Activated CD4-positive, alpha-beta T cell treated with anti-CD3 and anti-CD28 coated beads for 36 hours (primary cell): ENCODE data around the gene SLC9A7. TPM values are rescaled to one million over a fixed set of nuclear protein-coding genes. Genes with fewer than 3 reads are reported as not detected.

Experiments used
- ATAC-seq: fragments of 200-7000 bp; cut with Tn5 transposase; one replicate; pipeline ENCODE4 v1.10.0; 2021; ENCODE audit warnings: mild to moderate bottlenecking, moderate library complexity
- CTCF ChIA-PET: fragments of 350-600 bp; sonication (Branson Sonifier 250); formaldehyde crosslinking; loops from one replicate; lab custom pipeline; 2021; ENCODE audit warnings: antibody characterized with exemption; lab: Charles Lee
- POLR2A ChIA-PET: fragments of 350-600 bp; sonication (Branson Sonifier 250); formaldehyde crosslinking; loops from one replicate; lab custom pipeline; 2021; ENCODE audit warnings: antibody characterized with exemption, inconsistent platforms; lab: Charles Lee
- DNase-seq: peaks from one replicate; pipeline ENCODE4 v3.0.0-alpha.2; 2020
- H3K27ac Mint-ChIP-seq: one replicate; pipeline ENCODE4 v1.8.0; 2021; ENCODE audit warnings: mixed read lengths
- H3K27me3 Mint-ChIP-seq: one replicate; pipeline ENCODE4 v1.8.0; 2021; ENCODE audit warnings: mixed read lengths
- H3K36me3 Mint-ChIP-seq: one replicate; pipeline ENCODE4 v1.8.0; 2021; ENCODE audit warnings: low read depth, mixed read lengths
- H3K4me1 Mint-ChIP-seq: one replicate; pipeline ENCODE4 v1.8.0; 2021; ENCODE audit warnings: mixed read lengths
- H3K4me3 Mint-ChIP-seq: one replicate; pipeline ENCODE4 v1.8.0; 2021; ENCODE audit warnings: mild to moderate bottlenecking, moderate library complexity, mixed read lengths
- H3K9me3 Mint-ChIP-seq: one replicate; pipeline ENCODE4 v1.8.0; 2021; ENCODE audit warnings: low read depth, mixed read lengths
- intact Hi-C, 2 experiments: fragments of 100-400 bp; cut with DNase I in 1 of 2; cut with micrococcal nuclease in 1 of 2; formaldehyde crosslinking; loops; one replicate each; pipeline versions ENCODE4 v1.14.2 to v1.15.1; 2022 to 2024; cut with DNase I, micrococcal nuclease
- total RNA-seq, 2 experiments: library from RNA; stranded (reverse); gene quantifications; one replicate each; pipeline ENCODE4 v1.2.3, GENCODE V29; 2021

The SLC9A7 gene
- total RNA-seq, 2 experiments from 2014 or later = 16.3 to 19.2 TPM

- intact Hi-C loops = loop anchor here in 1 of 2 experiments (10.0 kb wide), 1 partner anchor 148 kb away; no protein-coding TSS in a partner anchor
- Mint-ChIP-seq H3K27ac (no peak overlapping the region), H3K9me3 (no peaks in the 10 kb centered on the region), H3K36me3 (peaks cover 9% of the 10 kb centered on the region), H3K4me3 (no peak overlapping the region), H3K27me3 (no peaks in the 10 kb centered on the region), H3K4me1 (peaks cover 6% of the 10 kb centered on the region)
- ChIA-PET POLR2A (no interaction called here), CTCF (no interaction called here)
- no peak for DNase-seq
- ATAC-seq = no peak
These were observed 111.7 kb downstream of the SLC9A7 start for GRCh38 chrX:46647251-46647650.

- ATAC-seq (no peak), DNase-seq (no peak)
- H3K4me1 Mint-ChIP-seq = peaks cover 9% of the 10 kb centered on the region
- H3K9me3 Mint-ChIP-seq = no peaks in the 10 kb centered on the region
- H3K27ac Mint-ChIP-seq = no peak overlapping the region
- CTCF ChIA-PET = no interaction called here
- no peak overlapping the region for H3K4me3 Mint-ChIP-seq
- no peaks in the 10 kb centered on the region for H3K27me3 Mint-ChIP-seq
- POLR2A ChIA-PET = no interaction called here
- intact Hi-C loops = loop anchor here in 1 of 2 experiments (10.0 kb wide), 1 partner anchor 149 kb away; no protein-coding TSS in a partner anchor
- H3K36me3 Mint-ChIP-seq = peaks cover 9% of the 10 kb centered on the region
These were observed 113.3 kb downstream of the SLC9A7 start for GRCh38 chrX:46645614-46646013.

DNA sequence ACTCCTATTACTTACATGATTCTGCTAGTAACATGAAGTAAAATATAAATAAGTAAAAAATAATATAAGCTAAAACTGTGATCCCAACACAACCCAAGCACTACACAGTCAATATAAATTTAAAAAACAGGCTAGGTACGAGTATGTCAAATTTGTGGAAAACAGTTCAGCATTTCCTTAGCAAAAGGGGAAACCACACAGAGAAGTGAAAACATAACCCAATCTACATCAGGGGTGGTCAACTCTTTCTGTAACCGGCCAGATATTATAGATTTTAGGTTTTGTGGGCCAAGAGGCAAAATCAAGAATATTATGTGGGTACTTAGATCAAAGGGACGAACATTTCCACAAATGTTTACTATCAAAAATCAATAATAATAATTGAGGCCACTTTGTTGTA lies 115.3 kb downstream of the SLC9A7 start:
- Mint-ChIP-seq H3K27me3 (no peaks in the 10 kb centered on the region), H3K4me1 (peaks cover 8% of the 10 kb centered on the region), H3K27ac (no peak overlapping the region), H3K36me3 (peaks cover 9% of the 10 kb centered on the region), H3K9me3 (no peaks in the 10 kb centered on the region), H3K4me3 (no peak overlapping the region)
- intact Hi-C loops = loop anchor here (5.0 to 10.0 kb wide), 3 partner anchors 71 to 151 kb away; partner anchors contain the start of genes CHST7 (in 1 of the 2) and ZNF674 (in 1 of the 2)
- no peak for DNase-seq
- CTCF ChIA-PET = interaction anchor here (0.6 to 2.2 kb wide), 3 partner anchors 9 to 81 kb away, joined by 3 to 8 read pairs (median 3); no protein-coding TSS in a partner anchor
- no peak for ATAC-seq
- POLR2A ChIA-PET = no interaction called here

DNA sequence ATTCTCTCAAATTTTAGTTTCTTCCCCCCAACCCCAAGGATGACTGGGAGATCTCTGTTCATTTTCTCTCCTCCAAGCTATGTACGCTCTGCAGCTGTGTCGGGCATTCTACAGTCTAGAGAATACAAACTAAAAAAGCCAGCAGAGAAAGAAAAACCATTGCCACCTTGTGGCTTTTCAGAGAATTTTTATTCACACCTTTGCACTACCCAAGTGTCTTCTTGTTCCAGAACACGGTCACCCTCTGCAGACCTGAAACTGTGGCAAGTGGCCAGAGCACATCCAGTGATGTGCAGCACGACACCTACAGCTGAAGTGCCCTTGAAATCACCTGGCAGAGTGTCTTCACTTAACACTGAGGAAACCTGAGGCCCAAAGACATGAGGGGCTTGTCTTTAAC lies 116.8 kb downstream of the SLC9A7 start:
- Mint-ChIP-seq H3K9me3 (no peaks in the 10 kb centered on the region), H3K4me1 (peaks cover 16% of the 10 kb centered on the region), H3K27ac (no peak overlapping the region), H3K36me3 (peaks cover 9% of the 10 kb centered on the region), H3K27me3 (no peaks in the 10 kb centered on the region), H3K4me3 (no peak overlapping the region)
- ChIA-PET CTCF (interaction anchor here (0.7 to 2.2 kb wide), 4 partner anchors 24 to 80 kb away, joined by 3 to 8 read pairs (median 4); no protein-coding TSS in a partner anchor), POLR2A (no interaction called here)
- ATAC-seq (peak; percentile 83), DNase-seq (peak; percentile 14)
- intact Hi-C loops = loop anchor here (1.0 to 10.0 kb wide), 4 partner anchors 70 to 153 kb away; partner anchors contain the start of genes CHST7 (in 1 of the 2) and ZNF674 (in 1 of the 2)

DNA sequence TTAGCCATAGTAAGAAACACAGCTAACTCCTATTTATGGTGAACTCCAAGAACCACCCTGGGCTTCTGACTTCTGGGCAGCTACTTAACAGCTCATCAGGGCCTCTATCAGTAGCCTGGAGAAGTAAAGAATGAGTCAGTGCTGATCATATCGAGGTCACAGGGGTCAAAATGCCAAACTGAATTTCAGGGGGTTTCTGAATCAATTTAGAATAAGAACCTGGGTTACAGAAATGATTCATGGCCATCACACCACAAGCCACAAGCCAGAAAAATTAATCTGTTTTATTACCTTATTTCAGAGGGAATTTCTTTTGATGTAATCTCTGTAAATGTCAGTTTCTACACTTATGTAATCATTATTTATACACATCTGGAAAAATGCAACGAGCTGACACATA lies 121.0 kb downstream of the SLC9A7 start:
- CTCF ChIA-PET = interaction anchor here (0.6 to 1.1 kb wide), 2 partner anchors 9 to 83 kb away, joined by 4 to 5 read pairs; no protein-coding TSS in a partner anchor
- no peak overlapping the region for H3K4me3 Mint-ChIP-seq
- peaks cover 26% of the 10 kb centered on the region for H3K4me1 Mint-ChIP-seq
- H3K9me3 Mint-ChIP-seq = no peaks in the 10 kb centered on the region
- intact Hi-C loops = loop anchor here (5.0 kb wide), 2 partner anchors 66 to 91 kb away; partner anchors contain the start of genes CHST7 (in 1 of the 2) and ZNF674 (in 1 of the 2)
- POLR2A ChIA-PET = no interaction called here
- H3K27me3 Mint-ChIP-seq = no peaks in the 10 kb centered on the region
- DNase-seq = no peak
- peaks cover 8% of the 10 kb centered on the region for H3K36me3 Mint-ChIP-seq
- no peak overlapping the region for H3K27ac Mint-ChIP-seq
- peak; percentile 65 for ATAC-seq

- intact Hi-C loops = loop anchor here (5.0 kb wide), 2 partner anchors 64 to 89 kb away; partner anchors contain the start of genes CHST7 (in 1 of the 2) and ZNF674 (in 1 of the 2)
- H3K36me3 Mint-ChIP-seq = peaks cover 16% of the 10 kb centered on the region
- H3K4me3 Mint-ChIP-seq = no peak overlapping the region
- no peak overlapping the region for H3K27ac Mint-ChIP-seq
- no peaks in the 10 kb centered on the region for H3K27me3 Mint-ChIP-seq
- CTCF ChIA-PET = no interaction called here
- H3K9me3 Mint-ChIP-seq = no peaks in the 10 kb centered on the region
- POLR2A ChIA-PET = no interaction called here
- ATAC-seq (no peak), DNase-seq (no peak)
- H3K4me1 Mint-ChIP-seq = peaks cover 21% of the 10 kb centered on the region
These were observed 122.7 kb downstream of the SLC9A7 start for GRCh38 chrX:46636223-46636622.

GRCh38 chrX:46635186-46635585 lies 123.7 kb downstream of the SLC9A7 start:
- Mint-ChIP-seq H3K9me3 (no peaks in the 10 kb centered on the region), H3K4me3 (no peak overlapping the region), H3K36me3 (peaks cover 22% of the 10 kb centered on the region), H3K27me3 (no peaks in the 10 kb centered on the region), H3K27ac (peak overlapping the region; percentile 27), H3K4me1 (peaks cover 21% of the 10 kb centered on the region)
- intact Hi-C loops = loop anchor here (5.0 kb wide), 2 partner anchors 63 to 88 kb away; partner anchors contain the start of genes CHST7 (in 1 of the 2) and ZNF674 (in 1 of the 2)
- CTCF ChIA-PET = no interaction called here
- ATAC-seq (peak; percentile 66), DNase-seq (no peak)
- POLR2A ChIA-PET = no interaction called here

DNA sequence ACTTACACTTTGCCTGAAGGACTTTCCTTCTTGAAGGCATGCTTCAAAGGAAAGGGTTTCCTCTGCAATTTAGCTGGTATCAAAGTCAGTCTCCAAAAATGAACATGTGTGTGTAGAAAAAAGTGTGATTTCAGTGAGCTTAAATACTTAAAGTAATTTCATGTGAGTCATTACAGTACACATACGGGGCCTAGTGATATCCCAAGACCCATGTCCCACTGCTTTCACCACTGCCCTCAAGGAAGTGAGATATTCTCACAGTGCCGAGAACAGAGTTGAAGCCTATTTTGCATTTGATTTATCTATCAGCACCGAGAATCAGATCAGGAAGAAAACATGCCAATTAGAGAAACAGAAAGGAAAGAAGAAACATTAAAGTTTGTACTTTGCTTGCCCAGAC lies 124.3 kb downstream of the SLC9A7 start:
- ChIA-PET POLR2A (no interaction called here), CTCF (interaction anchor here (1.5 kb wide), 1 partner anchor 9 kb away, joined by 3 read pairs; no protein-coding TSS in a partner anchor)
- ATAC-seq (peak; percentile 48), DNase-seq (no peak)
- peaks cover 23% of the 10 kb centered on the region for H3K4me1 Mint-ChIP-seq
- H3K27ac Mint-ChIP-seq = peak overlapping the region; percentile 27
- H3K27me3 Mint-ChIP-seq = no peaks in the 10 kb centered on the region
- H3K36me3 Mint-ChIP-seq = peaks cover 23% of the 10 kb centered on the region
- H3K4me3 Mint-ChIP-seq = no peak overlapping the region
- intact Hi-C loops = no loop called here
- no peaks in the 10 kb centered on the region for H3K9me3 Mint-ChIP-seq

- intact Hi-C loops = no loop called here
- Mint-ChIP-seq H3K4me1 (peaks cover 45% of the 10 kb centered on the region), H3K4me3 (no peak overlapping the region), H3K27me3 (no peaks in the 10 kb centered on the region), H3K27ac (no peak overlapping the region), H3K36me3 (peaks cover 41% of the 10 kb centered on the region), H3K9me3 (no peaks in the 10 kb centered on the region)
- DNase-seq (no peak), ATAC-seq (no peak)
- ChIA-PET POLR2A (no interaction called here), CTCF (interaction anchor here (0.8 kb wide), 1 partner anchor 55 kb away, joined by 3 read pairs; no protein-coding TSS in a partner anchor)
These were observed 128.8 kb downstream of the SLC9A7 start for GRCh38 chrX:46630141-46630540.

DNA sequence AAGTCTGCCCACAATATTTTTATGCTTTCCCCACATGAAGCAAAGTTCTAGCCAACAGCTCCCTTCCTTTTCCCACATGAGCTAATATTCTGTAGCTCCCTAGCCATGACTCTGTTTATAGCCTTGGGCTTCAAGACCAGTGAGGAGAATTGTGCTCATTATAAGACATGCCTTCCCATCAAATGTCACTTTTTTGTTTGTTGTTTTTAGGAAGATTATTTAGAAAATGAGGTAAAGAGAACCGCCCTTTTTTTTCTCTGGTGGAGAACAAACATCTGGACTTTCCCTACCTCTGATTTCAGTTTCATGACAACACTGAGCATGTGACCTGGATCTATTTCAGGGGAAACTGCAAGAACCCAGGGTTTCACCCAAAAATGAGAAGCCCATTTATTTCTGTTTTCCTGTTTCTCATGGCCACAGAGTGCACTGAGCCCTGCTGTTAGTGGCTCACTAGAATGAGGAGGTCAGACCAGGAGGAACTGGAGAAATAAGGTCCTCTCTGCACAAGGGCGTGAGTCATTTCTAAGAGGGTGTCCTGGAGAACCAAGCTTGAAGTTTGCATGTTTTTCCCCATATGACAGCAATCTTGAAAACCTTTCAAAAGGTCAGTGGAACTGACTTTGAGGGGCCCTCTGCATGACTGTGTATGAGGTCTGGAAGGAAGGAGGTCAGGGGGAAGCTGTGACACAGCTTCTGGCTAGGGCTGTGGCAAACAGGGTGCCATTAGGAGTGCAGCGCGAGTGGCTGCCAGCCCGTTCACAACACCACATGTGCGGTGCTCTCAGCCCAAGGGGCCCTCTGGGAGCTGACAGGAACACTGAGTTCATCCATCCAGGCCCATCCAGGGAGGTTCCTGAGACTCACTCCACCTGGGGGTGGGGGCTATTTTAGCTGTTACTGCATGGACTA lies 130.2 kb downstream of the SLC9A7 start:
- DNase-seq = peak; percentile 37
- ATAC-seq = peak; percentile 76
- Mint-ChIP-seq H3K36me3 (peaks cover 41% of the 10 kb centered on the region), H3K4me1 (peaks cover 37% of the 10 kb centered on the region), H3K27ac (peak overlapping the region; percentile 40), H3K27me3 (no peaks in the 10 kb centered on the region), H3K9me3 (no peaks in the 10 kb centered on the region), H3K4me3 (no peak overlapping the region)
- intact Hi-C loops = loop anchor here (2.0 to 5.0 kb wide), 2 partner anchors 41 to 56 kb away; partner anchors contain the start of gene CHST7 (in 1 of the 2)
- CTCF ChIA-PET = interaction anchor here (1.9 kb wide), 1 partner anchor 9 kb away, joined by 5 read pairs; no protein-coding TSS in a partner anchor
- POLR2A ChIA-PET = interaction anchor here (0.6 kb wide), 3 partner anchors 53 to 1066 kb away, joined by 3 read pairs; no protein-coding TSS in a partner anchor
